IMR-90 (cell line): ENCODE results near the gene IGF1R. TPM values are rescaled to one million over a fixed set of nuclear protein-coding genes. Genes with fewer than 3 reads are reported as not detected.

ENCODE experiments used
- ATAC-seq: fragments of 200-7000 bp; cut with Tn5 transposase; 2 replicates; pipeline ENCODE4 v1.9.1; 2020; ENCODE audit warnings: low read depth, mild to moderate bottlenecking, moderate library complexity
- BruUV-seq: library from RNA; stranded (reverse); fragments of 400-500 nt; replicated peaks from 2 replicates; lab custom pipeline; 2021; lab: Mats Ljungman, UMichigan
- CTCF ChIA-PET: fragments of 300-600 bp; formaldehyde crosslinking; extraction: SDS; loops from one replicate; lab custom pipeline; 2021; ENCODE audit warnings: antibody characterized with exemption; lab: Yijun Ruan, JAX
- POLR2A ChIA-PET: fragments of 300-600 bp; sonication (Branson Sonifier 250); formaldehyde crosslinking; loops from one replicate; lab custom pipeline; 2022; ENCODE audit warnings: antibody characterized with exemption; ENCODE audit not compliant: unreplicated experiment; lab: Charles Lee
- DNase-seq: peaks from one replicate; pipeline ENCODE4 v3.0.0; 2013
- H2AFZ ChIP-seq: replicated peaks from 2 replicates; pipeline ENCODE3; 2013; ENCODE audit warnings: low read length, mild to moderate bottlenecking; ENCODE audit not compliant: poor library complexity
- H2AK5ac ChIP-seq: 2 replicates; pipeline ENCODE4 v1.6.1; 2013; ENCODE audit warnings: low read depth, low read length, inconsistent platforms
- H2AK9ac ChIP-seq: replicated peaks from 2 replicates; pipeline ENCODE3; 2013; ENCODE audit warnings: mild to moderate bottlenecking, low read depth, low read length, moderate library complexity; ENCODE audit not compliant: poor library complexity
- H2BK120ac ChIP-seq: 2 replicates; pipeline ENCODE4 v1.6.1; 2013; ENCODE audit warnings: low read depth, low read length, inconsistent platforms
- H2BK15ac ChIP-seq: 3 replicates; pipeline ENCODE4 v1.6.1; 2013; ENCODE audit warnings: low read depth, low read length, inconsistent platforms
- H2BK20ac ChIP-seq: 2 replicates; pipeline ENCODE4 v1.6.1; 2013; ENCODE audit warnings: low read depth, mild to moderate bottlenecking, inconsistent platforms, low read length, moderate library complexity
- H2BK5ac ChIP-seq: 2 replicates; pipeline ENCODE4 v1.6.1; 2013; ENCODE audit warnings: mild to moderate bottlenecking, low read depth, low read length, inconsistent platforms; ENCODE audit not compliant: poor library complexity, severe bottlenecking
- H3K14ac ChIP-seq: replicated peaks from 2 replicates; pipeline ENCODE4 v1.6.1; 2013; ENCODE audit warnings: low read depth, low read length, inconsistent platforms
- H3K18ac ChIP-seq: 2 replicates; pipeline ENCODE4 v1.6.1; 2013; ENCODE audit warnings: low read depth, low read length, control low read depth
- H3K23ac ChIP-seq: 2 replicates; pipeline ENCODE4 v1.6.1; 2013; ENCODE audit warnings: low read depth, low read length, inconsistent platforms
- H3K27ac ChIP-seq: 2 replicates; pipeline ENCODE4 v1.5.1; 2013; ENCODE audit warnings: mild to moderate bottlenecking, control low read depth, low read length; ENCODE audit not compliant: insufficient read depth
- H3K27me3 ChIP-seq: 2 replicates; pipeline ENCODE4 v1.6.1; 2013; ENCODE audit warnings: low read length; ENCODE audit not compliant: control insufficient read depth, insufficient read depth
- H3K36me3 ChIP-seq: 2 replicates; pipeline ENCODE4 v1.6.1; 2013; ENCODE audit warnings: low read length, mixed read lengths; ENCODE audit not compliant: control insufficient read depth, insufficient read depth
- H3K4ac ChIP-seq: 2 replicates; pipeline ENCODE4 v1.6.1; 2013; ENCODE audit warnings: low read depth, low read length, inconsistent platforms
- H3K4me1 ChIP-seq: 2 replicates; pipeline ENCODE4 v1.6.1; 2013; ENCODE audit warnings: low read length, mixed read lengths; ENCODE audit not compliant: control insufficient read depth, insufficient read depth
- H3K4me2 ChIP-seq: 2 replicates; pipeline ENCODE4 v1.6.1; 2013; ENCODE audit warnings: low read depth, mild to moderate bottlenecking, control low read depth, low read length, moderate library complexity
- H3K4me3 ChIP-seq: 2 replicates; pipeline ENCODE4 v1.5.1; 2013; ENCODE audit warnings: low read depth, mild to moderate bottlenecking, control low read depth, low read length, moderate library complexity; ENCODE audit not compliant: insufficient read depth
- H3K56ac ChIP-seq: 2 replicates; pipeline ENCODE4 v1.6.1; 2013; ENCODE audit warnings: low read length, inconsistent platforms; ENCODE audit not compliant: insufficient read depth; ENCODE audit errors: extremely low read depth
- H3K79me1 ChIP-seq, 2 experiments: 2 replicates each; pipeline ENCODE4 v1.6.1; 2013; ENCODE audit warnings: low read length in 2 of 2, inconsistent platforms in 1 of 2, low read depth in 1 of 2
- H3K9ac ChIP-seq: 2 replicates; pipeline ENCODE4 v1.6.1; 2013; ENCODE audit warnings: low read depth, low read length, control low read depth
- H3K9me1 ChIP-seq: 2 replicates; pipeline ENCODE4 v1.6.1; 2013; ENCODE audit warnings: low read length, inconsistent platforms; ENCODE audit not compliant: insufficient read depth
- H3K9me3 ChIP-seq: 2 replicates; pipeline ENCODE4 v1.6.1; 2013; ENCODE audit warnings: low read length; ENCODE audit not compliant: control insufficient read depth, insufficient read depth
- H4K20me1 ChIP-seq: 2 replicates; pipeline ENCODE4 v1.6.1; 2013; ENCODE audit warnings: low read length, inconsistent platforms; ENCODE audit not compliant: insufficient read depth
- H4K5ac ChIP-seq: 2 replicates; pipeline ENCODE4 v1.6.1; 2013; ENCODE audit warnings: mild to moderate bottlenecking, low read depth, low read length, control low read depth
- H4K8ac ChIP-seq, 2 experiments: 2 replicates each; pipeline ENCODE4 v1.6.1; 2013; ENCODE audit warnings: low read depth in 2 of 2, low read length in 2 of 2, control low read depth in 1 of 2, inconsistent platforms in 1 of 2
- H4K91ac ChIP-seq: 2 replicates; pipeline ENCODE4 v1.6.1; 2013; ENCODE audit warnings: low read depth, low read length, inconsistent platforms; ENCODE audit not compliant: insufficient read depth
- BHLHE40 ChIP-seq: fragments of 150-350 bp; IDR thresholded peaks from 2 replicates; pipeline ENCODE4 v1.6.1; 2016; ENCODE audit warnings: mild to moderate bottlenecking, low read depth, low read length
- CHD1 ChIP-seq: IDR thresholded peaks from 2 replicates; pipeline ENCODE4 v1.6.1; 2012; ENCODE audit warnings: low read depth, low read length, improper control_type of control experiment
- MAZ ChIP-seq: IDR thresholded peaks from 2 replicates; pipeline ENCODE4 v1.6.1; 2012; ENCODE audit warnings: low read depth, mild to moderate bottlenecking, low read length, improper control_type of control experiment, moderate library complexity, borderline replicate concordance
- MXI1 ChIP-seq: IDR thresholded peaks from 2 replicates; pipeline ENCODE4 v1.6.1; 2012; ENCODE audit warnings: low read depth, mild to moderate bottlenecking, low read length, moderate library complexity, borderline replicate concordance
- NFE2L2 ChIP-seq: fragments of 150-350 bp; IDR thresholded peaks from 2 replicates; pipeline ENCODE4 v1.6.1; 2016; ENCODE audit warnings: low read depth, mild to moderate bottlenecking, low read length
- RAD21 ChIP-seq: IDR thresholded peaks from 2 replicates; pipeline ENCODE4 v1.6.1; 2012; ENCODE audit warnings: low read length, improper control_type of control experiment
- WGBS, 2 experiments: methylation state at CpG; one replicate each; pipeline versions ENCODE4 v1.1.5 to v1.1.7; 2013; ENCODE audit warnings: missing lambda C conversion rate in 2 of 2; ENCODE audit not compliant: insufficient read length in 1 of 2; ENCODE audit errors: extremely low coverage in 2 of 2; 5-methylcytosine and 5-hydroxymethylcytosine counted together
- dilution Hi-C: fragments of 300-500 bp; cut with HindIII; formaldehyde crosslinking; loops from one replicate; pipeline ENCODE4 v1.14.3; 2018; ENCODE audit warnings: low sequenced_read_pairs; ENCODE audit not compliant: unreplicated experiment
- in situ Hi-C: fragments of 300-500 bp; cut with MboI; formaldehyde crosslinking; loops from 3 replicates; pipeline ENCODE4 v1.14.3; 2019; ENCODE audit warnings: low sequenced_read_pairs, inconsistent platforms, mixed read lengths
- intact Hi-C: fragments of 100-400 bp; cut with micrococcal nuclease; formaldehyde crosslinking; loops from 2 replicates; pipeline ENCODE4 v1.10.0; 2022
- polyA plus RNA-seq, 3 experiments: library from polyadenylated mRNA; depleted of rRNA; stranded (reverse); fragments of >200 nt; gene quantifications; 2 replicates each; pipeline ENCODE4 v1.2.3, GENCODE V29; 2012; ENCODE audit warnings: low replicate concordance in 1 of 3
- total RNA-seq: library from RNA; depleted of rRNA; stranded (reverse); fragments of >200 nt; gene quantifications from 2 replicates; pipeline ENCODE4 v1.2.3, GENCODE V29; 2012

IGF1R gene
- total and polyA plus RNA-seq, 2 of the 4 experiments (the other 2 are of a cell fraction): 24.0 to 24.9 TPM

DNA sequence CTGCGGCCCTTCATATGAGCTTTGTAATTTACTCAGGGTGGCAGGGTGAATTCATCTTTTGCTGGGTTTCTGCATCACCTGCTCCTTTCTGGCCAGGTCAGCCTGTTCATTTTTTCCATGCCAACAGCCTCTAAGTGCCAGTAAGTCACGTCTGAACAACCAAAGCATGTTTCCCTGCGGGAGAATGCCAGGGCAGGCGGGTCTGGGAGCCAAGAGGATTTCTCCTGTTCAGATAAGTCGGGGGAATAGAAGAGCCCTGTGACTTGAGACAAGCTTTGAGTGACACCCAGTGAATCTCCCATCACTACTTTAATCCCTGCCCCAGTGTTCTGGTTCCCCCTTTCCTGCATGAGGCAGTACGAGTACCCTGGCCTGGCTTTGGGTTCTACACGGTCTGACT, 206.2 kb downstream of the IGF1R start:
- Histone ChIP-seq H4K20me1 (peaks cover 32% of the 10 kb centered on the region), H3K79me1 (peaks cover 25 to 81% of the 10 kb centered on the region in 2 experiments), H2BK20ac (peak overlapping the region; percentile 94), H2BK120ac (peak overlapping the region; percentile 95), H2BK15ac (peak overlapping the region; percentile 85; the same call in 2 of the 3 replicates), H2AK9ac (peak overlapping the region; percentile 83), H3K4me1 (peaks cover 47% of the 10 kb centered on the region), H3K4ac (peak overlapping the region; percentile 96), H2AFZ (no peak overlapping the region), H4K91ac (peak overlapping the region; percentile 93), H2BK5ac (peak overlapping the region; percentile 87), H3K4me2 (no peak overlapping the region), H3K56ac (peak overlapping the region; percentile 6; the same call in 1 of the 2 replicates), H4K8ac (peak overlapping the region; percentile 63 to 83; a peak in 3 of 4 replicates), H4K5ac (peak overlapping the region; percentile 41), H2AK5ac (peak overlapping the region; percentile 99), H3K9me3 (no peaks in the 10 kb centered on the region), H3K18ac (peak overlapping the region; percentile 66; the same call in 1 of the 2 replicates), H3K9me1 (peaks cover 19% of the 10 kb centered on the region), H3K27me3 (no peaks in the 10 kb centered on the region), H3K4me3 (no peak overlapping the region), H3K14ac (peak overlapping the region; percentile 96), H3K9ac (peak overlapping the region; percentile 82; the same call in 1 of the 2 replicates), H3K36me3 (no peaks in the 10 kb centered on the region), H3K27ac (peak overlapping the region; percentile 70), H3K23ac (peak overlapping the region; percentile 96)
- in situ Hi-C loops: no loop called here
- DNase-seq (no peak), ATAC-seq (no peak)
- ChIA-PET POLR2A (no interaction called here), CTCF (no interaction called here)
- intact Hi-C loops: no loop called here
- BruUV-seq: no TSS peak
- dilution Hi-C loops: no loop called here
- 85% methylated on average over 6 of the region's 7 CpGs; no CpG with 5 or more reads in 1 of the 2 experiments for WGBS, 2 experiments
- TF ChIP-seq MAZ: no peak
- TF ChIP-seq RAD21: no peak
- TF ChIP-seq CHD1: no peak
- TF ChIP-seq MXI1: no peak
- TF ChIP-seq NFE2L2: no peak
- TF ChIP-seq BHLHE40: no peak
